K562 (cell line): ENCODE measurements around the gene RPL28. TPM values are rescaled to one million over a fixed set of nuclear protein-coding genes. Genes with fewer than 3 reads are reported as not detected.
A peak's percentile ranks its signal among the peaks of the same experiment; 100 is the strongest.

Experiments used
- CCNT2 ChIP-seq: IDR thresholded peaks from 2 replicates; pipeline ENCODE4 v1.6.1; 2011; ENCODE audit warnings: borderline replicate concordance, low read depth, mild to moderate bottlenecking, moderate library complexity, mixed read lengths, low read length; ENCODE audit not compliant: insufficient read length; ENCODE audit errors: extremely low read depth
- CHD1 ChIP-seq: fragments of 200-600 bp; sonication (generic); IDR thresholded peaks from one replicate; pipeline ENCODE4 v1.6.1; 2012; ENCODE audit warnings: mild to moderate bottlenecking, moderate library complexity, low read length, inconsistent platforms
- CTCFL ChIP-seq: IDR thresholded peaks from 2 replicates; pipeline ENCODE4 v1.6.1; 2011; ENCODE audit warnings: borderline replicate concordance, low read depth, mild to moderate bottlenecking, moderate library complexity, low read length; ENCODE audit not compliant: insufficient read depth, poor library complexity, severe bottlenecking
- CUX1 ChIP-seq: fragments of 200-800 bp; sonication (Bioruptor generic); IDR thresholded peaks from 2 replicates; pipeline ENCODE4 v1.6.1; 2016; ENCODE audit warnings: missing genetic modification characterization, missing compliant biosample characterization
- DACH1 ChIP-seq: fragments of 450-650 bp; IDR thresholded peaks from 2 replicates; pipeline ENCODE4 v1.6.1; 2018; ENCODE audit not compliant: partially characterized antibody
- ELF4 ChIP-seq: fragments of 450-650 bp; formaldehyde crosslinking; IDR thresholded peaks from 2 replicates; pipeline ENCODE4 v1.4.0; 2022; ENCODE audit warnings: missing genetic modification characterization
- ESRRB ChIP-seq: fragments of 250-450 bp; sonication (Bioruptor Pico); IDR thresholded peaks from 2 replicates; pipeline ENCODE4 v1.5.0; 2020; ENCODE audit warnings: mild to moderate bottlenecking, moderate library complexity, borderline replicate concordance
- FOXJ2 ChIP-seq: fragments of 200-800 bp; sonication (Bioruptor generic); IDR thresholded peaks from 2 replicates; pipeline ENCODE4 v1.6.1; 2016; ENCODE audit warnings: missing genetic modification characterization, missing compliant biosample characterization
- FOXP4 ChIP-seq: sonication (generic); formaldehyde crosslinking; IDR thresholded peaks from 2 replicates; pipeline ENCODE4 v1.8.0; 2022; ENCODE audit warnings: mild to moderate bottlenecking, missing genetic modification reagents, borderline replicate concordance
- JUND ChIP-seq, 2 experiments: IDR thresholded peaks; 2 replicates in 1 of 2; 3 replicates in 1 of 2; pipeline ENCODE4 v1.6.1; 2011; ENCODE audit warnings: borderline replicate concordance in 2 of 2, low read depth in 2 of 2, low read length in 2 of 2, improper control_type of control experiment in 1 of 2, missing biosample characterization in 1 of 2, missing genetic modification characterization in 1 of 2, missing genetic modification reagents in 1 of 2
- PHTF2 ChIP-seq: fragments of 250-450 bp; sonication (Bioruptor Pico); IDR thresholded peaks from 2 replicates; pipeline ENCODE4 v1.5.0; 2021; ENCODE audit warnings: mild to moderate bottlenecking
- SAFB2 ChIP-seq: fragments of 200-400 bp; formaldehyde crosslinking; IDR thresholded peaks from 2 replicates; pipeline ENCODE4 v1.6.1; 2018; ENCODE audit warnings: borderline replicate concordance, low read length, low read depth, moderate library complexity; ENCODE audit not compliant: severe bottlenecking
- SMAD4 ChIP-seq: fragments of 250-450 bp; sonication (Bioruptor Pico); conservative IDR thresholded peaks from 2 replicates; pipeline ENCODE4 v1.8.0; 2021; ENCODE audit warnings: inconsistent platforms, mild to moderate bottlenecking, moderate library complexity
- ZNF561 ChIP-seq: fragments of 450-650 bp; formaldehyde crosslinking; conservative IDR thresholded peaks from 2 replicates; pipeline ENCODE4 v1.4.0; 2020; ENCODE audit warnings: mild to moderate bottlenecking, moderate library complexity
- polyA plus RNA-seq, 8 experiments: library from polyadenylated mRNA; depleted of rRNA in 4 of 8; stranded (reverse) in 5 of 8; unstranded in 3 of 8; fragments of >200 nt; fragmentation: Nextera tagmentation in 2 of 8; fragmentation: Illumina TruSeq in 1 of 8; extraction: Ambion mirVana in 2 of 8; extraction: Trizol in 1 of 8; gene quantifications; 2 replicates each; pipeline versions ENCODE4 v1.2.1 to v1.2.3, GENCODE V29; 2011 to 2014; ENCODE audit warnings: inconsistent platforms in 1 of 8, missing spikeins in 1 of 8
- total RNA-seq, 7 experiments: library from RNA; depleted of rRNA in 6 of 7; stranded (reverse); fragments of >200 nt in 6 of 7; fragmentation: Illumina TruSeq in 2 of 7; extraction: Trizol in 2 of 7; gene quantifications; 2 replicates each; pipeline versions ENCODE4 v1.2.1 to v1.2.3, GENCODE V29; 2011 to 2021; ENCODE audit warnings: low replicate concordance in 1 of 7

Gene RPL28
- total and polyA plus RNA-seq, 9 of the 15 experiments (the other 6 are each of a cell fraction or from before 2014, with no cell fraction given): 124 to 3,106 (median 622) TPM

- no peak for TF ChIP-seq JUND (IDR thresholded peaks at IDR 0.05; ENCODE audit: borderline replicate concordance, low read depth, low read length)
- TF ChIP-seq JUND (tag; IDR thresholded peaks at IDR 0.05; ENCODE audit: borderline replicate concordance, low read depth, low read length): no peak
- TF ChIP-seq CHD1: peak; percentile 80
- no peak for TF ChIP-seq DACH1
- TF ChIP-seq ELF4: no peak
- peak; percentile 12 for TF ChIP-seq CCNT2
- TF ChIP-seq PHTF2: no peak
- no peak for TF ChIP-seq ESRRB (CRISPR knock-in tag)
- no peak for TF ChIP-seq FOXP4
- TF ChIP-seq CUX1 (CRISPR knock-in tag): peak; percentile 39; the same call in 1 of the 2 replicates
- no peak for TF ChIP-seq CTCFL
- peak; percentile 40; the same call in 1 of the 2 replicates for TF ChIP-seq SMAD4
- TF ChIP-seq FOXJ2 (tag): no peak
- no peak for TF ChIP-seq SAFB2
- no peak for TF ChIP-seq ZNF561 (CRISPR knock-in tag)
Observed at GRCh38 chr19:55384131-55384919, 1.4 kb upstream of the RPL28 start, which contains the start of gene TMEM238 (continued).
